ENCODE measurements around the gene ZSCAN1. TPM values are rescaled to one million over a fixed set of nuclear protein-coding genes. Genes with fewer than 3 reads are reported as not detected.

The ZSCAN1 gene
- total RNA-seq, 4 donors from 2014 or later: not detected

GRCh38 chr19:58042495-58043340 lies 8.9 kb downstream of the ZSCAN1 start:
- in situ Hi-C loops (cut with MboI; ENCODE audit: low sequenced_read_pairs in 4 of 4): no loop called here
- Histone ChIP-seq H3K9me3 (no peaks in the 10 kb centered on the region), H3K36me3 (no peaks in the 10 kb centered on the region), H3K27me3 (peaks cover 0 to 6% (median 3%) of the 10 kb centered on the region in 3 donors), H3K27ac (no peak overlapping the region), H3K4me1 (no peaks in the 10 kb centered on the region), H3K4me3 (no peak overlapping the region)
- intact Hi-C loops (cut with DNase I; ENCODE audit: low total_unique reads): no loop called here
- no peak for ATAC-seq
- TF ChIP-seq CTCF (IDR thresholded peaks at IDR 0.05 in 4 of 5, conservative IDR thresholded peaks at IDR 0.05 in 1 of 5): no peak
- no peak for TF ChIP-seq POLR2A (IDR thresholded peaks at IDR 0.05)
- DNase-seq: no peak

GRCh38 chr19:58044391-58044790 lies 10.6 kb downstream of the ZSCAN1 start:
- intact Hi-C loops (cut with DNase I; ENCODE audit: low total_unique reads): no loop called here
- TF ChIP-seq CTCF (IDR thresholded peaks at IDR 0.05 in 4 of 5, conservative IDR thresholded peaks at IDR 0.05 in 1 of 5): no peak
- TF ChIP-seq POLR2A (IDR thresholded peaks at IDR 0.05): no peak
- Histone ChIP-seq H3K4me1 (no peaks in the 10 kb centered on the region), H3K9me3 (no peaks in the 10 kb centered on the region), H3K4me3 (no peak overlapping the region), H3K27ac (no peak overlapping the region), H3K27me3 (no peaks in the 10 kb centered on the region), H3K36me3 (no peaks in the 10 kb centered on the region)
- DNase-seq (no peak), ATAC-seq (no peak)
- in situ Hi-C loops (cut with MboI; ENCODE audit: low sequenced_read_pairs in 4 of 4): no loop called here

- Histone ChIP-seq H3K27me3 (no peaks in the 10 kb centered on the region), H3K9me3 (no peaks in the 10 kb centered on the region), H3K36me3 (no peaks in the 10 kb centered on the region), H3K4me3 (no peak overlapping the region), H3K27ac (no peak overlapping the region), H3K4me1 (no peaks in the 10 kb centered on the region)
- ATAC-seq (no peak), DNase-seq (no peak)
- TF ChIP-seq CTCF (IDR thresholded peaks at IDR 0.05 in 4 of 5, conservative IDR thresholded peaks at IDR 0.05 in 1 of 5): no peak
- TF ChIP-seq POLR2A (IDR thresholded peaks at IDR 0.05): no peak
- intact Hi-C loops (cut with DNase I; ENCODE audit: low total_unique reads) (no loop called here), in situ Hi-C loops (cut with MboI; ENCODE audit: low sequenced_read_pairs in 4 of 4) (no loop called here)
Measured at GRCh38 chr19:58044886-58045285, 11.1 kb downstream of the ZSCAN1 start.

GRCh38 chr19:58045411-58046050 lies 11.7 kb downstream of the ZSCAN1 start:
- Histone ChIP-seq H3K27ac (no peak overlapping the region), H3K4me1 (no peaks in the 10 kb centered on the region), H3K9me3 (no peaks in the 10 kb centered on the region), H3K27me3 (no peaks in the 10 kb centered on the region), H3K4me3 (no peak overlapping the region), H3K36me3 (no peaks in the 10 kb centered on the region)
- no peak for DNase-seq
- in situ Hi-C loops (cut with MboI; ENCODE audit: low sequenced_read_pairs in 4 of 4): no loop called here
- intact Hi-C loops (cut with DNase I; ENCODE audit: low total_unique reads): no loop called here
- no peak for TF ChIP-seq CTCF (IDR thresholded peaks at IDR 0.05 in 4 of 5, conservative IDR thresholded peaks at IDR 0.05 in 1 of 5)
- no peak for TF ChIP-seq POLR2A (IDR thresholded peaks at IDR 0.05)
- no peak for ATAC-seq

Data from gastrocnemius medialis (tissue), 4 donors.